Measurements from ENCODE around the gene CDC14A.
A peak's percentile ranks its signal among the peaks of the same experiment; 100 is the strongest.

The CDC14A gene, protein sequence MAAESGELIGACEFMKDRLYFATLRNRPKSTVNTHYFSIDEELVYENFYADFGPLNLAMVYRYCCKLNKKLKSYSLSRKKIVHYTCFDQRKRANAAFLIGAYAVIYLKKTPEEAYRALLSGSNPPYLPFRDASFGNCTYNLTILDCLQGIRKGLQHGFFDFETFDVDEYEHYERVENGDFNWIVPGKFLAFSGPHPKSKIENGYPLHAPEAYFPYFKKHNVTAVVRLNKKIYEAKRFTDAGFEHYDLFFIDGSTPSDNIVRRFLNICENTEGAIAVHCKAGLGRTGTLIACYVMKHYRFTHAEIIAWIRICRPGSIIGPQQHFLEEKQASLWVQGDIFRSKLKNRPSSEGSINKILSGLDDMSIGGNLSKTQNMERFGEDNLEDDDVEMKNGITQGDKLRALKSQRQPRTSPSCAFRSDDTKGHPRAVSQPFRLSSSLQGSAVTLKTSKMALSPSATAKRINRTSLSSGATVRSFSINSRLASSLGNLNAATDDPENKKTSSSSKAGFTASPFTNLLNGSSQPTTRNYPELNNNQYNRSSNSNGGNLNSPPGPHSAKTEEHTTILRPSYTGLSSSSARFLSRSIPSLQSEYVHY

GRCh38 chr1:100352267-100353070 lies at the start of gene CDC14A:
CDC14A (plus strand) TSS chr1:100352506; CDS start chr1:100352955, 449 bp downstream.
- Mint-ChIP-seq H3K27ac (peak within 1 kb of the TSS; percentile 99), H3K36me3 (peaks cover 2% of the 10 kb centered on the region), H3K9me3 (ENCODE audit: low read depth) (no peaks in the 10 kb centered on the region), H3K27me3 (no peaks in the 10 kb centered on the region), H3K4me3 (peak within 1 kb of the TSS; percentile 99), H3K4me1 (ENCODE audit: low read depth) (peaks cover 39% of the 10 kb centered on the region)

GRCh38 chr1:100302739-100303138 lies 49.6 kb upstream of the CDC14A start:
- no peaks in the 10 kb centered on the region for H3K9me3 Mint-ChIP-seq (ENCODE audit: low read depth)
- peaks cover 3% of the 10 kb centered on the region for H3K4me1 Mint-ChIP-seq (ENCODE audit: low read depth)
- H3K4me3 Mint-ChIP-seq: no peak overlapping the region
- no peaks in the 10 kb centered on the region for H3K27me3 Mint-ChIP-seq
- H3K36me3 Mint-ChIP-seq: no peaks in the 10 kb centered on the region
- no peak overlapping the region for H3K27ac Mint-ChIP-seq

GRCh38 chr1:100304227-100304626 lies 48.1 kb upstream of the CDC14A start:
- Mint-ChIP-seq H3K9me3 (ENCODE audit: low read depth) (no peaks in the 10 kb centered on the region), H3K4me3 (no peak overlapping the region), H3K36me3 (no peaks in the 10 kb centered on the region), H3K27ac (no peak overlapping the region), H3K27me3 (no peaks in the 10 kb centered on the region), H3K4me1 (ENCODE audit: low read depth) (peaks cover 3% of the 10 kb centered on the region)

DNA sequence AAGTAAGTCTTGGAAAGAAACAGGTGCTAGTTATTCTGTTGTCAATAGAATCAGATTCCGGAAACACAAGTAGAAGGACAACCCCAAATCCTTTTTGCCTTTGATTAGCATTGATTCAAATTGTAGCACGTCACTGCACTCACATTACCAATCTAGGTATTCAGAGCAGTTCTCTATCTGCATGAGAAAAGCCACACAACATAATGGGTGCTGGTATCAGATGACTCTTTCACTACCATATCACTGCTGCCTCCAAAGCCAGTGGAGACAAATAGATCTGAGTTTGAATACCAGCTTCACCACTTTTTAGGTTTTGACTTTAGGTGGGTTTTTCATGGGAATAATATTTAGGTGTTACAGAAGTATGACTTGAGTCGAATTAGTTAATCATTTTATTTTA lies 47.4 kb upstream of the CDC14A start:
- Mint-ChIP-seq H3K9me3 (ENCODE audit: low read depth) (peaks cover 2% of the 10 kb centered on the region), H3K36me3 (no peaks in the 10 kb centered on the region), H3K27ac (no peak overlapping the region), H3K4me3 (no peak overlapping the region), H3K27me3 (no peaks in the 10 kb centered on the region), H3K4me1 (ENCODE audit: low read depth) (peaks cover 3% of the 10 kb centered on the region)

GRCh38 chr1:100305954-100306353 lies 46.4 kb upstream of the CDC14A start:
- Mint-ChIP-seq H3K9me3 (ENCODE audit: low read depth) (peaks cover 6% of the 10 kb centered on the region), H3K36me3 (no peaks in the 10 kb centered on the region), H3K27ac (no peak overlapping the region), H3K4me1 (ENCODE audit: low read depth) (peaks cover 3% of the 10 kb centered on the region), H3K4me3 (no peak overlapping the region), H3K27me3 (no peaks in the 10 kb centered on the region)

DNA sequence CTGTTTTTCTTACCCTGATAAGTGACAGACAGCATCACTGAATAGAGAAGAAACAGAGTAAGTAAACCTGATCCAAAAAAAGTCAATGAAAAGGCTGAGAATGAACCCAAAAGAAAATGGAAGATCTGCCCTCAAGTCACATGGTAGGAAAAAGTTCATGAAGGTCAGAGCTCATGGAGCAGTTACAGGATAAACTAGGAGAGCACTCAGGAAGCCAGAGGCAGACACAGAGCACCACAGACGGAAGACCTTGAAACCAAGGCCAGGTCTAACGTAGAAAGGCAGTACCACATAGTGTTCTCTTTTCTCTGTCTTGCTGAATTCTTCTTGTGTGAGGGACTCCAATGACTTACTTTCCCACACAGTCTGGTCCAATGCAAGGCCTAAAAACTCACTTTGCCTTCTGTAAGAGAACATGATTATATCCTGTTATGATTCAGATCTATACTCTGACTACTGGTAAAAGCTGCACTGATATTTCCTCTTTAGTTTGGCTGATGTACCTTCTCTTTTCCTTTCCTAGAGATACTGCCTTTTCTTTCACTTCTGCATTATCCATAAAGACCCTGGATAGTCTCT lies 45.5 kb upstream of the CDC14A start:
- peaks cover 3% of the 10 kb centered on the region for H3K4me1 Mint-ChIP-seq (ENCODE audit: low read depth)
- no peaks in the 10 kb centered on the region for H3K36me3 Mint-ChIP-seq
- no peak overlapping the region for H3K4me3 Mint-ChIP-seq
- no peaks in the 10 kb centered on the region for H3K27me3 Mint-ChIP-seq
- no peak overlapping the region for H3K27ac Mint-ChIP-seq
- peaks cover 6% of the 10 kb centered on the region for H3K9me3 Mint-ChIP-seq (ENCODE audit: low read depth)

DNA sequence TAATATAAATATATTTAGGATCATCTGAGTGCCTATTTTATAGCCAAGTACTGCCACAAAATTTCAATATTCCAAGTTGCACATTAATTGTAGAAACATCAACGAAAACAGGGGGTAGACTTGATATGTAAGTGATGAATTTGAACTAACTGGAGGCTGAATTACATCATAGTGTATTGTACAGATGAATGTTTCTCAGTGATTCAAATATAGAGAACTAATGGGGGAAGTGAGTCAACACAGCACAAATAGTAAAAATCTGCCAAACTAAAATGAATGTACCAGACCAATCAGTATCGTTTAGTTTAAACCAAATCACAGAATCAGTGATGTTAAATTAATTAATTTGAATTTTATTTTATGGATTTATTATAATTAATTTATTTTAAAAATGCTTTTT lies 43.5 kb upstream of the CDC14A start:
- Mint-ChIP-seq H3K36me3 (no peaks in the 10 kb centered on the region), H3K27me3 (no peaks in the 10 kb centered on the region), H3K9me3 (ENCODE audit: low read depth) (peaks cover 6% of the 10 kb centered on the region), H3K4me1 (ENCODE audit: low read depth) (peaks cover 3% of the 10 kb centered on the region), H3K4me3 (no peak overlapping the region), H3K27ac (no peak overlapping the region)

DNA sequence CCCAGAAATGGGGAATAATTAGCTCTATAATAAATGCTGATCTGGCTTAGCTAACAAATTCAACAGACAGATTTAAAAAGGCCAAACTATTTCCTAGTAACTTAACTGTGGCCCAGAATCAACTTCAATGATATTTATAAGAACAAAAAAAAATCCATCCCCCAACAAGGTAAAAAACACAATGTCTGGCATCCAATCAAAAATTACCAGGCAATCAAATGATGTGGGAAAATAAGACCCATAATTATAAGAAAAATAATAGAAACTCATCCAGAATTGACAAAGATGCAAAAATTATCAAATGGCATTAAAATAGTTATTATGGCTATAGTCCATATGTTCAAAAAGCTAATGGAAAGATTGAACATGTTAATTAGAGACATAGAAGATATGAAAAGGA lies 42.4 kb upstream of the CDC14A start:
- Mint-ChIP-seq H3K9me3 (ENCODE audit: low read depth) (peaks cover 6% of the 10 kb centered on the region), H3K27ac (no peak overlapping the region), H3K4me3 (no peak overlapping the region), H3K27me3 (no peaks in the 10 kb centered on the region), H3K4me1 (ENCODE audit: low read depth) (peaks cover 3% of the 10 kb centered on the region), H3K36me3 (no peaks in the 10 kb centered on the region)

GRCh38 chr1:100313382-100313781 lies 38.9 kb upstream of the CDC14A start:
- H3K4me3 Mint-ChIP-seq: no peak overlapping the region
- no peaks in the 10 kb centered on the region for H3K4me1 Mint-ChIP-seq (ENCODE audit: low read depth)
- H3K36me3 Mint-ChIP-seq: peaks cover 13% of the 10 kb centered on the region
- H3K27ac Mint-ChIP-seq: no peak overlapping the region
- no peaks in the 10 kb centered on the region for H3K27me3 Mint-ChIP-seq
- H3K9me3 Mint-ChIP-seq (ENCODE audit: low read depth): peaks cover 10% of the 10 kb centered on the region

GRCh38 chr1:100316622-100317021 lies 35.7 kb upstream of the CDC14A start:
- Mint-ChIP-seq H3K4me3 (no peak overlapping the region), H3K36me3 (peaks cover 20% of the 10 kb centered on the region), H3K27ac (no peak overlapping the region), H3K27me3 (no peaks in the 10 kb centered on the region), H3K9me3 (ENCODE audit: low read depth) (peaks cover 16% of the 10 kb centered on the region), H3K4me1 (ENCODE audit: low read depth) (no peaks in the 10 kb centered on the region)

DNA sequence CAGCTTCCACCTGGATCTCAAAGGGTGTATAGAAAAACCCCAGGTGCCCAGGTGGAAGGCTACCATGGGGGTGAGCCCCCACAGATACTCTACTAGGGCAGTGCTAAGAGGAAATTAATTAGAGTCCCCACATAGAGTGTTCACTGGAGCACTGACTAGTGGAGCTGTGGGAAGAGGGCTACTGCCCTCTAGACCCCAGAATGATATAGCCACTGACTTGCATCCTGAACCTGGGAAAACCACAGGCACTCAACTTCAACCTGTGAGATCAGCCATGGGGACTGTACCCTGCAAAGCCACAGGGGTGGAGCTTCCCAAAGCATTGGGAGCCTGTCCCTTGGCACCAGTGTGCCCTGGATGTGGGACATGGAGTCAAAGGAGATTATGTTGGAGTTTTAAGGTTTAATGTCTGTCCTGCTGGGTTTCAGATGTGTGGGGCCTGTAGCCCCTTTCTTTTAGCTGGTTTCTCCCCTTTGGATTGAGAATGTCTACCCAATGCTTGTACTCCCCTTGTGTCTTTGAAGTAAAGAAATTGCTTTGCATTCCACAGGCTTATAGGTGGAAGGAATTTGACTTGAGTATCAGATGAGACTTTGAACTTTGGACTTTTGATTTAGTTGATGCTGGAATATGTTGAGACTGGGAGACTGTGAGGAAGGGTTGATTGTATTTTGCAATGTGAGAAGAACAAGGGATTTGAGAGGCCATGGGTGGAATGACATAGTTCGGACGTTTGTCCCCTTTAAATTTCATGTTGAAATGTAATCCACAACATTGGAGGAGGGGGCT lies 31.8 kb upstream of the CDC14A start:
- Mint-ChIP-seq H3K4me1 (ENCODE audit: low read depth) (peaks cover 11% of the 10 kb centered on the region), H3K27me3 (no peaks in the 10 kb centered on the region), H3K4me3 (no peak overlapping the region), H3K36me3 (peaks cover 19% of the 10 kb centered on the region), H3K9me3 (ENCODE audit: low read depth) (peaks cover 16% of the 10 kb centered on the region), H3K27ac (no peak overlapping the region)

DNA sequence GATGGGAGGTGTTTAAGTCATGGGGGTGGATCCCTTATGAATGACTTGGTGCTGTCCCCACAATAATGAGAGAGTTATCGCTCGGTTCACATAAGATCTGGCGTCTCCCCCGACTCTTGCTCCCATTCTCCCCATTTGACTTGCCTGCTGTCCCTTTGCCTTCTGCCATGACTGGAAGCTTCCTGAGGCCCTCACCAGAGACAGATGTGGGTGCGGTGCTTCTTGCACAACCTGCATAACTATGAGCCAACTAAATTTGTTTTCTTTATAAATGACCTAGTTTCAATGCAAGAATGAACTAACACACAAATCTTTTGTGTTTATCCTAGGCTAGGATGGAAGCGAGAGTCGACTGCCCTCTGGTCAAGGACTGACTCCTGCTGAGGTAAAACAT lies 31.2 kb upstream of the CDC14A start:
- Mint-ChIP-seq H3K4me1 (ENCODE audit: low read depth) (peaks cover 11% of the 10 kb centered on the region), H3K27ac (no peak overlapping the region), H3K36me3 (peaks cover 15% of the 10 kb centered on the region), H3K9me3 (ENCODE audit: low read depth) (peaks cover 16% of the 10 kb centered on the region), H3K27me3 (no peaks in the 10 kb centered on the region), H3K4me3 (no peak overlapping the region)

- Mint-ChIP-seq H3K27me3 (no peaks in the 10 kb centered on the region), H3K27ac (no peak overlapping the region), H3K9me3 (ENCODE audit: low read depth) (peaks cover 16% of the 10 kb centered on the region), H3K36me3 (peaks cover 12% of the 10 kb centered on the region), H3K4me3 (no peak overlapping the region), H3K4me1 (ENCODE audit: low read depth) (peaks cover 11% of the 10 kb centered on the region)
Observed at GRCh38 chr1:100321506-100321905, 30.8 kb upstream of the CDC14A start.

GRCh38 chr1:100322436-100323211 lies 29.7 kb upstream of the CDC14A start:
- Mint-ChIP-seq H3K4me3 (no peak overlapping the region), H3K9me3 (ENCODE audit: low read depth) (peaks cover 12% of the 10 kb centered on the region), H3K4me1 (ENCODE audit: low read depth) (peaks cover 11% of the 10 kb centered on the region), H3K27ac (peak overlapping the region; percentile 42), H3K27me3 (no peaks in the 10 kb centered on the region), H3K36me3 (peaks cover 8% of the 10 kb centered on the region)
